ENCODE results near the gene TARS3.

DNA sequence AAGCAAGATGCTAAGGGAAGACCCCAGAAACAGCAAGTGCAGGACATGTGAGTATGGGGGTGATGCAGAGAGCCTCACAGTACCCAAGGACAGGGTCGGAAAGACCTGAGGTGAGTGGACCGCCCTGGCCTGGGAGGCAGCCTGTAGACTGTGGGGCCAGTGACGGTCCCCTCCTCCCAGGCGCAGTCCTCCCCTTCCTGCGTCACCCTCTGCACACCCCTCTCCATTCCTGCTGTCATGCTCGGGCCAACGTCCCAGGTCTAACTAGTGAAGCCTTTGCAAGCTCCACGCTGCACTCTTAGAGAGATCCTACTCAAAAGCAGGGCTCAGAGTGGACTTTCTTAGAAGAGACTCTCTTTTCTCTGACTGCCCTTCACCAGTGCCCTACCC is 113.7 kb downstream of the TARS3 start:
- TF ChIP-seq CTCF (IDR thresholded peaks at IDR 0.05) (no peak), POLR2A (IDR thresholded peaks at IDR 0.05) (no peak)

Measured in heart left ventricle (tissue), 13 donors.